ENCODE results near the gene C16orf90. TPM values are rescaled to one million over a fixed set of nuclear protein-coding genes. Genes with fewer than 3 reads are reported as not detected.

Gene C16orf90
- total and polyA plus RNA-seq, 7 donors = not detected

DNA sequence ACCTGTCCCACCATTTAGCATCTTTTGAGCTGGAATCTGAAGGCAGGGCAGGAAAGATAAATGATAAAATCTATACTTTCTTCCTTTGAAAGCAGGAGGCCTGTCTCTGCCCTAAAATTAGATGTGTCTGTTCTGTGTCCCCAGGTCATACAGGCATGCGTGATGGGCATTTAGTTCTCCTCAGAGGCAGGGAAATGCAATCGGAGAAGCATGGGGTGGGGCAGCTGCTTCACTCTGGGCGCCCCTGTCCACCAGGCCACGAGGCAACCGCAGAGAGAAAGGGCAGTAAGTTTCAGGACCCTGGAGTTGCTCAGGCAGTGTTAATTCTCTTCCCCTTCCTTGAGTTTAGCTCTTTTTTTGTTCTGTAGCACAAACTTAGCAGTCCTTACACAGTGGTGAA is 30.7 kb upstream of the C16orf90 start:
- peak in 2 of 4 donors; percentile 43 to 74 for ATAC-seq
- 65 to 77% (median 74%) methylated on average over 5 of the region's 5 CpGs for WGBS, 3 donors
- TF ChIP-seq, protein P1, sequence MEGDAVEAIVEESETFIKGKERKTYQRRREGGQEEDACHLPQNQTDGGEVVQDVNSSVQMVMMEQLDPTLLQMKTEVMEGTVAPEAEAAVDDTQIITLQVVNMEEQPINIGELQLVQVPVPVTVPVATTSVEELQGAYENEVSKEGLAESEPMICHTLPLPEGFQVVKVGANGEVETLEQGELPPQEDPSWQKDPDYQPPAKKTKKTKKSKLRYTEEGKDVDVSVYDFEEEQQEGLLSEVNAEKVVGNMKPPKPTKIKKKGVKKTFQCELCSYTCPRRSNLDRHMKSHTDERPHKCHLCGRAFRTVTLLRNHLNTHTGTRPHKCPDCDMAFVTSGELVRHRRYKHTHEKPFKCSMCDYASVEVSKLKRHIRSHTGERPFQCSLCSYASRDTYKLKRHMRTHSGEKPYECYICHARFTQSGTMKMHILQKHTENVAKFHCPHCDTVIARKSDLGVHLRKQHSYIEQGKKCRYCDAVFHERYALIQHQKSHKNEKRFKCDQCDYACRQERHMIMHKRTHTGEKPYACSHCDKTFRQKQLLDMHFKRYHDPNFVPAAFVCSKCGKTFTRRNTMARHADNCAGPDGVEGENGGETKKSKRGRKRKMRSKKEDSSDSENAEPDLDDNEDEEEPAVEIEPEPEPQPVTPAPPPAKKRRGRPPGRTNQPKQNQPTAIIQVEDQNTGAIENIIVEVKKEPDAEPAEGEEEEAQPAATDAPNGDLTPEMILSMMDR (IDR thresholded peaks at IDR 0.05) = no peak
- H3K27me3 ChIP-seq (ENCODE audit: insufficient read depth in 3 of 3, low read length in 2 of 3) = no peaks in the 10 kb centered on the region
- H3K4me1 ChIP-seq = no peaks in the 10 kb centered on the region
- H3K36me3 ChIP-seq (ENCODE audit: insufficient read depth in 1 of 2, low read depth in 1 of 2) = peaks cover 0 to 70% of the 10 kb centered on the region in 2 donors
- no peak overlapping the region for H3K4me3 ChIP-seq
- H3K27ac ChIP-seq = peak overlapping the region; percentile 16
- no peaks in the 10 kb centered on the region for H3K9me3 ChIP-seq
- intact Hi-C loops (cut with DNase I) = loop anchor here in 1 of 2 donors (5.0 to 10.0 kb wide), 2 partner anchors 86 to 349 kb away; partner anchors contain the start of gene SLX4
- no peak for DNase-seq

DNA sequence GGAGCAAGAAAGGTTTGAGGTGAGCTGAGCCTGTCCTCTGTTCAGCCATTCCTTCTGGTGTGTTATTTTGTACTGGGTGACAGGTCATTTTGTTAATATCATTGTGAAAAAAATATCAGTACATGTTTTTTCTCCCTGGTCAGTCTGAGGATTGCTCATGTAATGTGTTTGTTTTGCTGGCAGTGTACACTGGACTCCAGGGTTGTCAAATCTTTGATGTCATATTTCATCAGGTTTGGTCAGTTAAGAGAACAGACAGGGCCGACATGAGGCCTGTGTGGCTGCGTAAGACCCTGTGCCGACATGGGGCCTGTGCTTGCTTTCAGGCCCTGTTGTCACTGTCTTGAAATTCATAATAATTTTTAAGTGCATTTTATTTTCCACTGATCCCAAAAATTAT is 28.0 kb upstream of the C16orf90 start:
- Histone ChIP-seq H3K36me3 (ENCODE audit: insufficient read depth in 1 of 2, low read depth in 1 of 2) (peaks cover 0 to 83% of the 10 kb centered on the region in 2 donors), H3K9me3 (no peaks in the 10 kb centered on the region), H3K4me3 (no peak overlapping the region), H3K4me1 (no peaks in the 10 kb centered on the region), H3K27ac (no peak overlapping the region), H3K27me3 (ENCODE audit: insufficient read depth in 3 of 3, low read length in 2 of 3) (no peaks in the 10 kb centered on the region)
- TF ChIP-seq, protein P1 (IDR thresholded peaks at IDR 0.05) = no peak
- intact Hi-C loops (cut with DNase I) = loop anchor here in 1 of 2 donors (10.0 kb wide), 1 partner anchor 352 kb away; no protein-coding TSS in a partner anchor
- ATAC-seq = no peak
- WGBS, 3 donors = 94 to 99% (median 97%) methylated on average over 3 of the region's 3 CpGs
- DNase-seq = no peak

DNA sequence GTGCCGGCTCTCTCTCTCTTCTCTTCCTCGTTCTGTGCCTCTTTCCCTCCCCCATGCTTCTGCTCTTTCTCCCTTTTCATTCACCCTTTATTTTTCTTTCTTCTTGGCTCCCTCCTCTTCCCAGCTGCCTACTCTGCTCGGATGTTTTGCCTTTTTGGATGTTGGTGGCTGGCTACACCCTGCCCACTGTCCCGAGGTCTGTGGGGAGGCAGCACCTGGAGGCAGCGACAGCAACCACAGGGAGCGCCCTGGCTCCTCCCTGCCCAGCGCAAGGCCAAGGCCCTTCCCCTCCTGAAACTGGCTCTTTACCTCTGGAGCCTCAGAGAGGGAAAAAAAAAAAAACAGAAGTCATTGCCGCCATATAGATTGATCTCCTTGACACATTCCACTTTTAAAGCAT is 25.6 kb upstream of the C16orf90 start:
- Histone ChIP-seq H3K9me3 (no peaks in the 10 kb centered on the region), H3K27ac (no peak overlapping the region)

DNA sequence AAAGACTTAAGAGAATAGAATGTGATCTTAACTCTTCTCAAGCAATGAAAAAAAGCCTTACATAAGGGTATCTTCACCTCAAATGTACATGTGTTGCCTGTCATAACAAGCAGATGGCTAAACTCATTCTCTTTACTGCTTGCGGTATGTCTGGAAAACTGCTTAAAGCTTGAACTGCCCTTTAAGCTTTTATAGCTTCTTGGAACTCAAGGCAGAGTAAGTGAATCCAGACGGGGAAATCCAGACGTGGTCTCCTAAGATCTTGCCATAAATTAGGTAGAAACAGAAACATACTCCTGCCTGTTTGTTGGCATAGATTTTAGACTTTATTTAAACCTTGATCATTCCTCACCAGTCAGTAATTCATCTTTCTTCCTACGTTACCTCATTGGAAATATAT is 25.1 kb upstream of the C16orf90 start:
- H3K36me3 ChIP-seq (ENCODE audit: insufficient read depth in 1 of 2, low read depth in 1 of 2) = peaks cover 2 to 90% of the 10 kb centered on the region in 2 donors
- H3K4me3 ChIP-seq = no peak overlapping the region
- no peaks in the 10 kb centered on the region for H3K4me1 ChIP-seq
- H3K27ac ChIP-seq = no peak overlapping the region
- 71 to 79% (median 77%) methylated on average over 4 of the region's 4 CpGs for WGBS, 3 donors
- H3K27me3 ChIP-seq (ENCODE audit: insufficient read depth in 3 of 3, low read length in 2 of 3) = no peaks in the 10 kb centered on the region
- no peaks in the 10 kb centered on the region for H3K9me3 ChIP-seq
- TF ChIP-seq, protein P1 (IDR thresholded peaks at IDR 0.05) = no peak
- DNase-seq (no peak), ATAC-seq (no peak)
- intact Hi-C loops (cut with DNase I) = loop anchor here in 1 of 2 donors (10.0 kb wide), 1 partner anchor 354 kb away; no protein-coding TSS in a partner anchor

More for the DNA sequence above, 25.6 kb upstream of the C16orf90 start:
- intact Hi-C loops (cut with DNase I) = loop anchor here in 1 of 2 donors (10.0 kb wide), 1 partner anchor 354 kb away; no protein-coding TSS in a partner anchor
- no peak for ATAC-seq
- Histone ChIP-seq H3K4me3 (no peak overlapping the region), H3K36me3 (ENCODE audit: insufficient read depth in 1 of 2, low read depth in 1 of 2) (peaks cover 2 to 90% of the 10 kb centered on the region in 2 donors), H3K27me3 (ENCODE audit: insufficient read depth in 3 of 3, low read length in 2 of 3) (no peaks in the 10 kb centered on the region), H3K4me1 (no peaks in the 10 kb centered on the region)
- WGBS, 3 donors = 66 to 69% (median 67%) methylated on average over 8 of the region's 8 CpGs
- TF ChIP-seq, protein P1 (IDR thresholded peaks at IDR 0.05) = no peak
- DNase-seq = no peak

DNA sequence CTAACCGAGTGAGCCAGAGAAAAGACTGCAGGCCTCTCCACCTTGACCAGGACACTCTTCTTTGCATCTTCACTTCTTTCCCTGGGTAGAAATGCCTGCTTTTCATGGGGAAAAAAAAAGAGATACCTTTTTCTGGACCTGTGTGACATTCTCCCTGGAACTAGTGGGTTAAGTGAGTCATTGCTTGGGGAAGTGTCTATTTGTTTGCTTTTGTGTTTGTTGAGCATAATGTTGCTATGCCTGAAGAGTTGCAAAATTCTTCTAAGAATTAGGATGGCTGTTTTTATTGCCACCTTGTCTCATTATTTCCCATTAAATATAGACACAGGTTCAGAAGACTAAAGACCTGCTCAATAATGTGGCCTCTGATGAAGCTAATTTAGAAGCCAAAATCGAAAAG is 24.3 kb upstream of the C16orf90 start:
- no peak overlapping the region for H3K4me3 ChIP-seq
- DNase-seq (no peak), ATAC-seq (no peak)
- WGBS, 3 donors = 93 to 95% (median 94%) methylated on average over 2 of the region's 2 CpGs
- H3K9me3 ChIP-seq = no peaks in the 10 kb centered on the region
- intact Hi-C loops (cut with DNase I) = no loop called here
- H3K27me3 ChIP-seq (ENCODE audit: insufficient read depth in 3 of 3, low read length in 2 of 3) = no peaks in the 10 kb centered on the region
- no peak overlapping the region for H3K27ac ChIP-seq
- no peaks in the 10 kb centered on the region for H3K4me1 ChIP-seq
- TF ChIP-seq, protein P1 (IDR thresholded peaks at IDR 0.05) = no peak
- H3K36me3 ChIP-seq (ENCODE audit: insufficient read depth in 1 of 2, low read depth in 1 of 2) = peaks cover 2 to 90% of the 10 kb centered on the region in 2 donors

Data from psoas muscle (tissue), 8 donors.